ENCODE data around the gene GAK.

GRCh38 chr4:968221-968620 is 36.1 kb upstream of the GAK start:
- TF ChIP-seq CTCF (IDR thresholded peaks at IDR 0.05) (no peak), POLR2A (IDR thresholded peaks at IDR 0.05) (no peak)
